Breast epithelium (tissue), 3 donors: ENCODE data around the gene CD84.

Experiments used
- POLR2A ChIP-seq: fragments of 450-650 bp; IDR thresholded peaks from one replicate; pipeline ENCODE4 v1.6.1; 2016; ENCODE audit warnings: antibody characterized with exemption, mild to moderate bottlenecking, moderate library complexity
- TF ChIP-seq, protein P1 (sequence below), 3 donors: fragments of 450-650 bp; IDR thresholded peaks; one replicate each; pipeline ENCODE4 v1.5.1; 2016 to 2017; ENCODE audit warnings: antibody characterized with exemption in 3 of 3, mild to moderate bottlenecking in 3 of 3, moderate library complexity in 3 of 3

DNA sequence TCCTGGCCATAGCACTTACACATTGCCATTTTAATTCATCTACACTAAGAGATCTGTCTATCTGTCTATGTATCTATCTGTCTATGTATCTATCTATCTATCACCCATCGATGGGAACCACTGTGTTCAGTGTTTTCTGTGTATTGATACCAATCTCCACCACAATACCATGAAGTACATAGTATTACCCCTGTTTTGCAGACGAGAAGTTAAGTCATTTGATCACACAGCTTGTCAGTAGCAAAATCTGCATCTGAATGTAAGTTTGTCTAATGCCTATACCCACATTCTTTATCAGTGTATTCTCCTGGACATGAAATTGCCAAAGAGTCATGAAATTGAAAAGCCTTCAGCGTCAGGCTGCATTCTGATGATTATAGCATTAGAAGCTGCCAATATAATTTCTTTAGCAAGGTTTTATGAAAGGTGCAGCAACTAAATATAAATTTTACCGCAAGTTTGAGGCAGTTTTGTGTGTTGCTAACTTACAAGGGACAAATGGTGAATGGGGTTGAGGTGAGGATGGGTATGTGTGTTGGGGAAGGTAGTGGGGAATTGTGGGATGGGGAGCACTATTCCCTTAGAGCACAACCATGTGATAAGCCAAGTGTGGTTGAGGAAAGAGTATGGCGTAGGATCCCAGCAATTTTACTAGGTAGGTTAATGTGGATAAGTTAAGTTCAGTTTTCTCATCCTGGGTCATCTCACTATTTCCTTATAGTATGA is 43.4 kb upstream of the CD84 start:
- TF ChIP-seq, protein P1, sequence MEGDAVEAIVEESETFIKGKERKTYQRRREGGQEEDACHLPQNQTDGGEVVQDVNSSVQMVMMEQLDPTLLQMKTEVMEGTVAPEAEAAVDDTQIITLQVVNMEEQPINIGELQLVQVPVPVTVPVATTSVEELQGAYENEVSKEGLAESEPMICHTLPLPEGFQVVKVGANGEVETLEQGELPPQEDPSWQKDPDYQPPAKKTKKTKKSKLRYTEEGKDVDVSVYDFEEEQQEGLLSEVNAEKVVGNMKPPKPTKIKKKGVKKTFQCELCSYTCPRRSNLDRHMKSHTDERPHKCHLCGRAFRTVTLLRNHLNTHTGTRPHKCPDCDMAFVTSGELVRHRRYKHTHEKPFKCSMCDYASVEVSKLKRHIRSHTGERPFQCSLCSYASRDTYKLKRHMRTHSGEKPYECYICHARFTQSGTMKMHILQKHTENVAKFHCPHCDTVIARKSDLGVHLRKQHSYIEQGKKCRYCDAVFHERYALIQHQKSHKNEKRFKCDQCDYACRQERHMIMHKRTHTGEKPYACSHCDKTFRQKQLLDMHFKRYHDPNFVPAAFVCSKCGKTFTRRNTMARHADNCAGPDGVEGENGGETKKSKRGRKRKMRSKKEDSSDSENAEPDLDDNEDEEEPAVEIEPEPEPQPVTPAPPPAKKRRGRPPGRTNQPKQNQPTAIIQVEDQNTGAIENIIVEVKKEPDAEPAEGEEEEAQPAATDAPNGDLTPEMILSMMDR (IDR thresholded peaks at IDR 0.05): no peak
- no peak for TF ChIP-seq POLR2A
